Measurements from ENCODE around the gene FCGR3A.
"Not testable (repeated sequence)": the region's sequence is repeated elsewhere in the genome, so short reads cannot be mapped to it uniquely, and the experiment has no call there.

The FCGR3A gene

DNA sequence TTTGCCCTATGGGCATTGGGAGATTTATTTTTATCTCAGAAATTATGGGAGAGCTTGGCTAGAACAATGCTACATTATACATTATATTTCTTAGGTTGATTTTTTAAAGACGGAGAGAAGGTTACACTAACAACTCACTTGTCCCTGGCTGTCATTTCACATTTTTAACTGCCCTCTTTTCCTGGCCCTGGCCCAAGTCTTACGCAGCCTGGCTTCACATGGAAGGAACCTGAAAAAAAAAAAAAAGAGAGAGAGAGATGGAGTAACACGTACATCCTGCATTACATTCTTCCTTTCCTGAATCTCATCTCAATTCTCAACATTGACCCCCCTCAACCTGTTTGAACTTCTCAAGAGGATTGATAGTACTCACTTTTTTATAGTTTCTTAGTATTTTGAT lies 21.1 kb downstream of the FCGR3A start:
- DNase-seq, result peak; percentile 76

DNA sequence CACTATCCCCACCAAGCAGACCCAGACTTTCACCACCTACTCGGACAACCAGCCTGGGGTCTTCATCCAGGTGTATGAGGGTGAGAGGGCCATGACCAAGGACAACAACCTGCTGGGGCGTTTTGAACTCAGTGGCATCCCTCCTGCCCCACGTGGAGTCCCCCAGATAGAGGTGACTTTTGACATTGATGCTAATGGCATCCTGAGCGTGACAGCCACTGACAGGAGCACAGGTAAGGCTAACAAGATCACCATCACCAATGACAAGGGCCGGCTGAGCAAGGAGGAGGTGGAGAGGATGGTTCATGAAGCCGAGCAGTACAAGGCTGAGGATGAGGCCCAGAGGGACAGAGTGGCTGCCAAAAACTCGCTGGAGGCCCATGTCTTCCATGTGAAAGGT lies 23.7 kb downstream of the FCGR3A start:
- not testable (repeated sequence) for DNase-seq

DNA sequence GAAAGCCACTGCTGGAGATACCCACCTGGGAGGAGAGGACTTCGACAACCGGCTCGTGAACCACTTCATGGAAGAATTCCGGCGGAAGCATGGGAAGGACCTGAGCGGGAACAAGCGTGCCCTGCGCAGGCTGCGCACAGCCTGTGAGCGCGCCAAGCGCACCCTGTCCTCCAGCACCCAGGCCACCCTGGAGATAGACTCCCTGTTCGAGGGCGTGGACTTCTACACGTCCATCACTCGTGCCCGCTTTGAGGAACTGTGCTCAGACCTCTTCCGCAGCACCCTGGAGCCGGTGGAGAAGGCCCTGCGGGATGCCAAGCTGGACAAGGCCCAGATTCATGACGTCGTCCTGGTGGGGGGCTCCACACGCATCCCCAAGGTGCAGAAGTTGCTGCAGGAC lies 24.3 kb downstream of the FCGR3A start:
- not testable (repeated sequence) for DNase-seq

GRCh38 chr1:161524742-161525291 lies 24.8 kb downstream of the FCGR3A start:
- not testable (repeated sequence) for DNase-seq

DNA sequence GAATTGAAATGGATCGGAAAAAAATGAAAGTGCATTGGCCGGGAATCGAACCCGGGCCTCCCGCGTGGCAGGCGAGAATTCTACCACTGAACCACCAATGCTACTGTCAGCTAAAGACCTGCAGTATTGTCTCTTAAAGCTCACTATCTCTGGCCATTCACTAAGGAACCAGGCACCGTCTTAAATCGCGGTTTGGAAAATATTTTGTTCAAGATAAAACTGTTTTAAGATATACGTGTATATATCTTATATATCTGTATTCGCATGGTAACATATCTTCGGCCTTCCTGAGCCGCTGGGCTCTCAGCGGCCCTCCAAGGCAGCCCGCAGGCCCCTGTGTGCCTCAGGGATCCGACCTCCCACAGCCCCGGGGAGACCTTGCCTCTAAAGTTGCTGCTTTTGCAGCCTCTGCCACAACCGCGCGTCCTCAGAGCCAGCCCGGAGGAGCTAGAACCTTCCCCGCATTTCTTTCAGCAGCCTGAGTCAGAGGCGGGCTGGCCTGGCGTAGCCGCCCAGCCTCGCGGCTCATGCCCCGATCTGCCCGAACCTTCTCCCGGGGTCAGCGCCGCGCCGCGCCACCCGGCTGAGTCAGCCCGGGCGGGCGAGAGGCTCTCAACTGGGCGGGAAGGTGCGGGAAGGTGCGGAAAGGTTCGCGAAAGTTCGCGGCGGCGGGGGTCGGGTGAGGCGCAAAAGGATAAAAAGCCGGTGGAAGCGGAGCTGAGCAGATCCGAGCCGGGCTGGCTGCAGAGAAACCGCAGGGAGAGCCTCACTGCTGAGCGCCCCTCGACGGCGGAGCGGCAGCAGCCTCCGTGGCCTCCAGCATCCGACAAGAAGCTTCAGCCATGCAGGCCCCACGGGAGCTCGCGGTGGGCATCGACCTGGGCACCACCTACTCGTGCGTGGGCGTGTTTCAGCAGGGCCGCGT lies 25.5 kb downstream of the FCGR3A start, which contains the start of gene HSPA6:
Gene HSPA6, plus strand, starts transcription at position 724 of the 925 bp plus-strand sequence. Its CDS starts 119 bp downstream, at position 843.
- peak; percentile 87 for DNase-seq

- not testable (repeated sequence) for DNase-seq
These were observed 26.4 kb downstream of the FCGR3A start for GRCh38 chr1:161523041-161523816.

DNA sequence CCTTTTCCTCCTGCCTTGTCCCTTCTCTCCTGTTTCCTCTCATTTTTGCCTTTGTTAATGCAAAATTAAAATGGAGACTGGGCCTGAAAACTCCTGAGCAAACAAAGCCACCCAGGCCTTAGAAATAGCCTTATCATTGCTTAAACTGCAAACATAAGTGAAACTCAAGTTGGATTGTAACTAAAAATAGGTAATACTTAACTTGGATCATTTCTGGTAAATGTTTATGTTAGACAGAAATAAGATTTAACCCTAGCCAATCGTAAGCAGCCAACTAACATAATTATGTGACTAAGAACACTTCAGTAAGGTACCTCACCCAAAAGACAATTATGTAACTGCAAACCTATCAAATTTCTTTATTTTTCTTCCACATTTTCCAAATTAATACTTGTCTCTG lies 35.7 kb downstream of the FCGR3A start:
- DNase-seq, result not testable (repeated sequence)

DNA sequence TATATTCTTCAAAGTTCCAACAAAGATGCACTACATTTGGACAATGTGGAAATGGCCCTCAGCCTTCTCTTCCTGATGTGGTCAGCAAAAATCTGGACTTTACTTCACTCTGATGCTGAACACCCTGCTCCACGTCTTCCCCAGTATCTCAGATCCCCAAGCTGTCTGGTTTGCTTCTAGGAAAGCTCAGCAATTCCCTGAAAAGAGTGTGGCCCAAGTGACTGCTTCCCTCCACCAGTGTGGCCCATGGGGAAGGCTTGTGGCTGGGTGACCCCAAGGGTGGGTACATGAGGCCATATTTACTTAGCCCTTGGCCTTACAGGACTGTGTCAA lies 36.2 kb downstream of the FCGR3A start:
- not testable (repeated sequence) for DNase-seq

GRCh38 chr1:161512636-161513447 lies 36.8 kb downstream of the FCGR3A start:
- not testable (repeated sequence) for DNase-seq

- no peak for DNase-seq
These were observed 37.9 kb downstream of the FCGR3A start for GRCh38 chr1:161511756-161512060.

GRCh38 chr1:161511018-161511755 lies 38.4 kb downstream of the FCGR3A start:
- DNase-seq, result peak; percentile 99

DNA sequence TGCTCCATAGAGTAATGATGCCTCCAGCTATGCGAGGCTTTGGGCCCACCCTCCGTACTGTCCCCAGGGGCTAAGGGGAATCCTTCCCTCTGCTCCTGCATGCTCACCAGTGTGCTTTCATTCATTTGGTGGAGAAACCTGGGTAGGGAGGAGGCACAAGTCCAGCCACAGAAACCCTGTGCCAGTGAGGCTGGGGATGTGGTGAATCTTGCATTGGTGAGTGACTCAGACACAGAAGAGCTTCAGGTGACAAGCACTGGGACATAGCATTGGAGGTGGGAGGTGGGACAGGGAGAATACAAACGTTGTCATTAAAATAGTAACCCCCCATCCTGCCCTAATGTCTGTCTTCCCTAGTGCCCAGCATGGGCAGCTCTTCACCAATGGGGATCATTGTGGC lies 39.1 kb downstream of the FCGR3A start:
- no peak for DNase-seq

- peak; percentile 19 for DNase-seq
These were observed 43.0 kb downstream of the FCGR3A start for GRCh38 chr1:161506336-161507223.

GRCh38 chr1:161505686-161506085 lies 43.9 kb downstream of the FCGR3A start:
- DNase-seq, result peak; percentile 23

- DNase-seq, result no peak
These were observed 46.2 kb downstream of the FCGR3A start for GRCh38 chr1:161503394-161503748.

DNA sequence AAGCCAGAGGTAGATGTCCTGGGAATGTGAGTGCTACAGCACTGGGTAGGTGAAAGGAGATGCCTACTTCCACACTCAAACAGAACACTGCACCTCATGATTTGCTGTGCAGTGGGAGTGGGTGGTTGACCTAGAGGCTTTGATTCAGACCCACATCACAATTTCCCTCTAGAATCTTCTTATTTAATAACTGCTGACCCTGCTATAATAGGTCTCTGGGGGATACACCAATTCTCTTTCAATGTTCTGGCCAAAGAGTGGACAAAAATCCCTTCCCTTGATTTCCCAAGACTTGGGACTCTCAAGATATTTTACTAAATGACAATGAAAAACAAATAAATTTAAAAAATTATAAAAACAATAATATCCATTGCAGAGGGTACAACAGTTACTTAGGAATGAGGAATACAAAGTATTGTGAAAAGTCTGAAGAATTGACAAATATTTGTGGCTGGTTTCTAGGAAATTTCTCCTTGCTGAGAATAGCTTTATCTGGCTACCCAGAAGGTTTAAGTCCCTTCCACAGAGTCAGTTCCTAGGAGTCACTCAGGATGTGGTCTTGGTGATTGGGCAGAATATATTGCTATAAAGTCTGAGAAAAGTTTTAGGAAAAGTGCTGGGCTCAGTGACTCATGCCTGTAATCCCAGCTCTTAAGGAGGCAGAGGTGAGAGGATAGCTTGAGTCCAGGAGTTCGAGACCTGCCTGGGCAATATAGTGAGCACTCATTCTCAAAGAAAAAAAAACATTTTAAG lies 46.8 kb downstream of the FCGR3A start:
- peak; percentile 76 for DNase-seq

- DNase-seq, result no peak
These were observed 47.4 kb downstream of the FCGR3A start for GRCh38 chr1:161502181-161502580.

- DNase-seq, result no peak
These were observed 48.4 kb downstream of the FCGR3A start for GRCh38 chr1:161501234-161501633.

GRCh38 chr1:161499099-161500039 lies 50.2 kb downstream of the FCGR3A start:
- DNase-seq, result no peak

Measured in hematopoietic multipotent progenitor cell treated with erythropoietin and hydrocortisone succinate and interleukin-3 and kit ligand, for 8 days (in vitro differentiated cells).